HG03442 (cell line): ENCODE measurements around the gene NKAIN1.

Source experiments
- ATAC-seq: cut with Tn5 transposase; IDR thresholded peaks from one replicate; pipeline ENCODE4 v1.9.1; 2021; ENCODE audit warnings: mild to moderate bottlenecking, moderate library complexity; ENCODE audit not compliant: unreplicated experiment

The NKAIN1 gene

GRCh38 chr1:31234123-31234708 lies 5.5 kb downstream of the NKAIN1 start:
- ATAC-seq, result no peak

- no peak for ATAC-seq
Observed at GRCh38 chr1:31232689-31233088, 7.0 kb downstream of the NKAIN1 start.

GRCh38 chr1:31231802-31232201 lies 7.9 kb downstream of the NKAIN1 start:
- no peak for ATAC-seq

DNA sequence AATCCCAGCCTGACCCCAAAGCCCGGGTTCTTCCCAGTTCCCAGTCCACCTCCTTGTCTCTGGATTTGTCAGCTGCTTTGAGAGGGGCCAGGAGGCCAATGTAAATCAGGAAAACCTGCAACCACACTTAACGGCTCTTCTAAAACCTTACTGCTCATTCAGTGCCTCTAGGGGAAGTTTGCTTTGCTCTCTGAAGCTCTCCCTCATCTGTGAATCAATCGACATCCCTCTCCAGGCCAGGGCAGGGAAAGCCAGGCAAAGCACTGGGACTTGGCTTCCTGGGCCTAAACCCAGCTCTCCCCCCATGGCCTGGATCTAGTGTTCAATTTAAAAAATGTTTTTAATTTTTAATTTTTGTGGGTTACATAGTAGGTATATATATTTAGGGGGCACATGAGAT lies 9.3 kb downstream of the NKAIN1 start:
- no peak for ATAC-seq

GRCh38 chr1:31228986-31229385 lies 10.7 kb downstream of the NKAIN1 start:
- no peak for ATAC-seq

DNA sequence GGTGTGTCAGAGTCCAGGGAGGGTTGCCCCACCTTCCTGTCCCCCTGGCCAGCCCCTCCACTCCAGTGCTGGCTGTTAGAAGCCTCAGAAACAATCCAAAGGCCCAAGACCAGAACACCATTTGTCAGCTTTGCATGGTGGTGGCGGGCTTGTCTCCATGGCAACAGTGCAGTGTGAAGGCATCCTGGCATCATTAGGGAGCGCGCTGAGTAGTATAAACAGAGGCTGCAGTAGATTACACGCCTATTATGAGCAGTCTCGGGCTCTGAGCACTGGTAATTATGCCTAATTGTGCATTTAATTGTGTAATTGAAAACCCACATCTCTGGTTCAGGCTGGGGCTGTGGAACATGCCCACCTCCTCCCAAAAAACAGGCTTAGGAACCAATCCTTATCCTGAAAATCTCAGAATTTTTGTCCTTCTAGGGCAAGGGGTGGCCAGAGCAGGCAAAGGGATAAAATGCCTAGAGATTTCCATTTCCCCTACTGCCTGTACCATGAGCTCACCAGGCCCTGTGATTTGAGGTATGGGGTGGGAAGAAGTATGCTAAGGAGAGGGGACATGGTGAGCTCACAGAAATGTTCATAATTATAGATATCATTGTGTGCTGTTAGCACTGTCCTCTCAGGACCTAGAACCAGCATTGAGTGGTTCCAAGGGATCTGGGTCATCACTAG lies 11.7 kb downstream of the NKAIN1 start:
- ATAC-seq, result no peak

DNA sequence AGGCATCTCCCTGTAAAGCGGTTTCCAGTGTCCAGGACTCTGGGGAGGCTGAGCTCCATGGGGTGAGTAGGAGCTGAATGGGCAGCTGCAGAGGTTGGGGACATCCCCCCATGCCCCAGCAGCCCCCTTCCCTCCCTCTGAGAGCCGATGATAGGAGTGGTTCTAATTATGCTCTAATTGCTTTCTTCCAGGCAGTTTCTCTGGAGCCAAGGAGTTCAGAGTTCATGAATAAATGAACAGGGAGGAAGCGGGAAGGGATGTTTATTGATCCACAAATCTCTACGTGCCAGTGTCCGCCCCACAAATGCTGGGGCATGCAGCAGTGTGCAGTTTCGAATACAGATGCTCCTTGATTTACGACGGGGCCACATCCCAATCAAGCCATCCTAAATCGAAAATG lies 15.6 kb downstream of the NKAIN1 start:
- no peak for ATAC-seq

DNA sequence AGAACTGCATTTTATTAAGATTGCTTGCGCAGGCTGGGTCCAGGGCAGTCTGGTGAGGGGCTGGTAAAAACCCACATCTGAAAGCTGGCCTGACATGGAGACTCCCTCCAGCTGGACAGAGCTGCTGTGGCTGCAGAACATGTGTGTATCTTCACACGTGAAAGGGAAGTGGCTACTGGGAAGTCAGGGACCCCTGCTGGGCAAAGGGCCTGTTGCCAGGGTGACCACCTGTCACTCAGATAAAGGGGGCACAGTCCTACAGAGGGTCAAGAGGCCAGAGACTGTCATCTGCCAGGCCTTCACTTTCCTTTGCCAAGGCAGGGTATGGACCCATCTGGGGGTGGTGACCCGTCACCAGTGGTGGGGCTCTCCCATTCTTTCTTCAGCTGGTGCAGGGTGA lies 17.5 kb downstream of the NKAIN1 start:
- ATAC-seq, result no peak

DNA sequence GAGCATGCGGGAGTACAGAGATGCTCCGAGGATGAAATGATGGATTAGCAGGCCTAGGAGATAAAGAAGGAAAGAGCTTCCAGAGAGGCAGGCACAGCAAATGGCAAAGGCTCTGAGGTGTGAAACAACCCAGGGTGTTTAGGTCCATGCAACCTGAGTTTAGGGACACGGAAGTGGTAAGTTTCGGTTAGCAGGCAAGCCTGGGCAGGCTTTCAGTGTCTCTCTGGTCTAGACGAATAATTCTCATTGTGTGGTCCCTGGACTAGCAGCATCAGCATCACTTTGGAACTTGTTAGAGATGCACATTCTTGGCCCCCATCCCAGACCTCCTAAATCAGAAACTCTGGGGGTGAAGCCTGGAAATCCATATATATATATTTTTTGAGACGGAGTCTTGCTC lies 18.6 kb downstream of the NKAIN1 start:
- ATAC-seq, result no peak

DNA sequence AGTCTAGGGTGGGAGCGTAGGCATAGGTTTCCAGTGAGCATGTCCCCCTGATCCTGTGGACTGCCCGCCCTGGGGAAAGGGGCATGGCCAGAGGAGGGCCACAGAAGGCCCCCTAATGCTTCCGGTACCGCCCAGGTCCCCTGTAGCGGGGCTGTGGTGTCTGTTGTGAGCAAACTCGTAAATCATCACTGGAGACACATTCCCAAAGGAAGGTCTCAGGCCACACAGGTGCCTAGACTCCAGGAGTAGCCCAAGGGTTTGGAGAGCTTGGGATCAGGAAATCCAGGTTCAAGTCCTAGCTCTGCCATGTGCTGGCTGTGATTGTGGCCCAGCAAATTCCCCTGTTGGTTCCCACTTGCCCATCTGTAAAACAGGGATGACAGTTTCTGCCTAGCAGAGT lies 20.2 kb downstream of the NKAIN1 start:
- no peak for ATAC-seq

DNA sequence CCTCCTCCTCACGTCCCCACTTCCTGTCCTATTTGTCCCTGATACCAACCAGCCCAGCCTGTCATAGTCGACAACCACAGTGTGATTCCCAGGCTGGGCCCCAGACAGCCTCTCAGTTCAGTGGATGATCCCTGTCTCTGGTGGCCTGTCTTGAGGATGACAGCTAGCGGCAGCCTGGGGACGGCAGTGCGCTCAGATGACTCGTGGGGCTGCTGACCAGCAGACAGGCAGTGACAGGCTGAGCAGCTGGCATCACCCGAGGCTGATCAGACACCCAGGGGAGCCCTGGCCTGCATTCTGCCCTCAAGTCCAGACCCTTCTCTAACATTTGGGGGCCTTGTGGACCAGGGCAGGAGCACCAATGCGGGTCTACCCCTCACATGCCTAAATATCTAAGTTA lies 21.0 kb downstream of the NKAIN1 start:
- no peak for ATAC-seq

GRCh38 chr1:31216016-31216415 lies 23.7 kb downstream of the NKAIN1 start:
- ATAC-seq, result no peak

- ATAC-seq, result no peak
Observed at GRCh38 chr1:31215065-31215570, 24.6 kb downstream of the NKAIN1 start.

DNA sequence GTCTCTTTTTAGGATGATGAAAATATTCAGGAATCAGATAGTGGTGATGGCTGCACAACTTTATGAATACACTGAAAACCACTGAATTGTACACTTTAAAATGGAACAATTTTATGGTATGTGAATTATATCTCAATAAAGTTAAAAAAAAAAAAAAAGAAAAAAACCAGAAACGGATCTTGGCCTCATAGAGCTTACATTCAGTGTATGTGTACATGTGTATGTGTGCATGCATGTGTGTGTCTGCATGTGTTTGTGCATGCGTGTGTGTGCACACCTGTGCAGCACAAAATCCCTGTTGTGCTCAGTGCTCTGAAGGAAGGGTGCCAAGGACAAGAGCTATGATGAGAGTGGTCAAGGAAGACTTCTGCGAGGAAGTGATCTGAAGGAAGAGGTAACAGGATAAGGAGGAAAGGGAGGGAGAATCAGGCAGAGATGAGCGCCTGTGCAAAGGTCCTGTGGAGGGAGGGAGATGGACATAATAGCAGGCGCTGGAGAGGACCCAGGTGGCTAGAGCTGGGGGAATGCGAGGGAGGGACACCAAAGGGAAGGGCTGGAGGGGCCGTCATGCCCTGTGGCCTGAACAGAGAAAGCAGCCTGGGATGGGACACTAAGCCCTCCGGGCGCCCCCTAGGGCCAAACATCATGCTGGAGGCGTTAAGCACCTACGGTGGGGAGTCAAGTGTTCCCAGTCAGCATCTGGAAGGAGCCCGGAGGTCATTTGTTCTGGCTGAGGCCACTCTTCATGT lies 25.2 kb downstream of the NKAIN1 start:
- no peak for ATAC-seq

- ATAC-seq, result no peak
Observed at GRCh38 chr1:31208361-31208945, 31.2 kb downstream of the NKAIN1 start.

DNA sequence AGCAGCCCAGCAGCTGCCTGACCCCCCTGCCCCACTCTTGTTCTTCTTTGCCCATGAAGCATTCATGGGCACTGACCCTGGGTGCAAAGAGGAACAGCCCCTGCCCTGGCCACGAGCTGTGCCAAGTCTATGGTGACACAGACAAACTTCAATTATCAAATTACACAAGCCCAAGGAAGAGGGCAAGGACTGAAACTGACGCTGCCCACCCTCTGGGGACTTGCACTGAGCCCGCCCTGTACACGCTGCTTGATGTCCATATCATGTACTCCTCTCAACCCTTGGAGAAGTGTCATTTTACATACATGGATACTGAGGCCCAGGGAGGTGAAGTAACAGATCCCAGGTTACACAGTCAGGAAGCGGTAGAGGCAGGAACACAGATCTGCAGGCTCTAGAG lies 32.1 kb downstream of the NKAIN1 start:
- ATAC-seq, result no peak

DNA sequence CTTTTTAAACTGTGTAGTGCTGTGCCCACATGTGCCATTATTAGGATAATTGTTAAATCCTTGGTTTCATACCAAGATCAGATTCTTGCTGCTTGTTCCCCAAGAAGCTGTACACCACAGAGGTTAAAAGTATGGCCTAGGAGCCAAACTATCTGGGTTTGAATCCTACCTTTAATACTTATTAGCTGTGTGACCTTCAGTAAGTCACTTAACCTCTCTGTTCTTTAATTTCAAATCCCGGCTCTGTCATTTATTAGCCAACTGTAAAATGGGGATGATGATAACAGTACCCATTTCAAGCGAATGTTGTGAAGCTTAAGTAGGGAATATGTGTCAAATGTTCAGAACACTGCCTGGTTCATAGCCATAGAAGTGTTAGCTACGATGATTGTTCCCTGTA lies 32.6 kb downstream of the NKAIN1 start:
- ATAC-seq, result no peak

GRCh38 chr1:31203215-31203614 lies 36.5 kb downstream of the NKAIN1 start:
- no peak for ATAC-seq

GRCh38 chr1:31201931-31202360 lies 37.7 kb downstream of the NKAIN1 start:
- no peak for ATAC-seq

- ATAC-seq, result no peak
Observed at GRCh38 chr1:31199949-31200348, 39.7 kb downstream of the NKAIN1 start.

- no peak for ATAC-seq
Observed at GRCh38 chr1:31199236-31199790, 40.4 kb downstream of the NKAIN1 start.
